Vagina (tissue), 2 donors: ENCODE data around the gene HRCT1.

Source experiments
- CTCF ChIP-seq, 3 experiments: fragments of 450-650 bp in 2 of 3; fragments of 200-600 bp in 1 of 3; sonication (generic) in 1 of 3; IDR thresholded peaks; one replicate each; pipeline ENCODE4 v1.5.1; 2017 to 2019; ENCODE audit warnings: antibody characterized with exemption in 3 of 3, mild to moderate bottlenecking in 2 of 3, moderate library complexity in 2 of 3
- POLR2A ChIP-seq, 2 donors: fragments of 450-650 bp; IDR thresholded peaks; one replicate each; pipeline ENCODE4 v1.6.1; 2017; ENCODE audit warnings: antibody characterized with exemption in 2 of 2, mild to moderate bottlenecking in 2 of 2, moderate library complexity in 2 of 2
- POLR2AphosphoS5 ChIP-seq, 2 donors: sonication (generic); formaldehyde crosslinking; IDR thresholded peaks; one replicate each; pipeline ENCODE4 v1.9.0; 2017; ENCODE audit warnings: antibody characterized with exemption in 2 of 2, mild to moderate bottlenecking in 2 of 2, low read depth in 1 of 2; ENCODE audit not compliant: insufficient read depth in 1 of 2

- no peak for TF ChIP-seq POLR2A (IDR thresholded peaks at IDR 0.05)
- no peak for TF ChIP-seq CTCF (IDR thresholded peaks at IDR 0.05)
- no peak for TF ChIP-seq POLR2AphosphoS5 (IDR thresholded peaks at IDR 0.05; ENCODE audit: insufficient read depth in 1 of 2, low read depth in 1 of 2)
Measured at GRCh38 chr9:35933550-35934067, 27.6 kb downstream of the HRCT1 start.
